A549 (cell line): ENCODE results near the gene ETV1.

Source experiments
- CBX2 ChIP-seq: fragments of 200-600 bp; sonication (generic); IDR thresholded peaks from 2 replicates; pipeline ENCODE4 v1.6.1; 2016; ENCODE audit warnings: low read depth, mild to moderate bottlenecking, borderline replicate concordance
- CHD2 ChIP-seq: fragments of 150-350 bp; IDR thresholded peaks from 2 replicates; pipeline ENCODE4 v1.6.1; 2014; ENCODE audit warnings: low read length; ENCODE audit not compliant: partially characterized antibody
- CTCF ChIP-seq: fragments of >200 bp; sonication (Bioruptor Twin); formaldehyde crosslinking; IDR thresholded peaks from 3 replicates; pipeline ENCODE4 v1.5.1; 2016
- ESRRA ChIP-seq: fragments of 150-350 bp; IDR thresholded peaks from 2 replicates; pipeline ENCODE4 v1.6.1; 2014; ENCODE audit warnings: mild to moderate bottlenecking, low read length, borderline replicate concordance
- HOXA7 ChIP-seq: fragments of 250-450 bp; sonication (Bioruptor Pico); IDR thresholded peaks from 2 replicates; pipeline ENCODE4 v1.5.0; 2020; ENCODE audit warnings: mild to moderate bottlenecking, moderate library complexity
- JUNB ChIP-seq: fragments of >200 bp; sonication (Bioruptor Twin); formaldehyde crosslinking; IDR thresholded peaks from 2 replicates; pipeline ENCODE4 v1.6.1; 2016
- KDM5A ChIP-seq: fragments of 200-600 bp; sonication (generic); IDR thresholded peaks from 2 replicates; pipeline ENCODE4 v1.6.1; 2016; ENCODE audit warnings: antibody characterized with exemption, mild to moderate bottlenecking
- MYC ChIP-seq: IDR thresholded peaks from 2 replicates; pipeline ENCODE4 v1.6.1; 2012; ENCODE audit warnings: mild to moderate bottlenecking, inconsistent platforms, low read length, improper control_type of control experiment, borderline replicate concordance
- NR3C1 ChIP-seq: fragments of >200 bp; sonication (Bioruptor Twin); formaldehyde crosslinking; IDR thresholded peaks from 3 replicates; pipeline ENCODE4 v1.6.1; 2017
- POLR2A ChIP-seq: IDR thresholded peaks from 2 replicates; pipeline ENCODE4 v1.6.1; 2012; ENCODE audit warnings: mild to moderate bottlenecking, low read length
- POLR2AphosphoS2 ChIP-seq: conservative IDR thresholded peaks from 2 replicates; pipeline ENCODE4 v1.6.1; 2012; ENCODE audit warnings: low read length, improper control_type of control experiment, inconsistent platforms
- RFX5 ChIP-seq: fragments of 450-650 bp; IDR thresholded peaks from 2 replicates; pipeline ENCODE4 v1.7.1; 2014; ENCODE audit warnings: antibody characterized with exemption, mild to moderate bottlenecking, moderate library complexity
- SMC3 ChIP-seq: fragments of >200 bp; sonication (Bioruptor Twin); formaldehyde crosslinking; IDR thresholded peaks from 3 replicates; pipeline ENCODE4 v1.6.1; 2018; ENCODE audit warnings: inconsistent platforms
- TF ChIP-seq, protein P1 (sequence below): IDR thresholded peaks from 2 replicates; pipeline ENCODE4 v1.6.1; 2012; ENCODE audit warnings: low read depth, borderline replicate concordance

DNA sequence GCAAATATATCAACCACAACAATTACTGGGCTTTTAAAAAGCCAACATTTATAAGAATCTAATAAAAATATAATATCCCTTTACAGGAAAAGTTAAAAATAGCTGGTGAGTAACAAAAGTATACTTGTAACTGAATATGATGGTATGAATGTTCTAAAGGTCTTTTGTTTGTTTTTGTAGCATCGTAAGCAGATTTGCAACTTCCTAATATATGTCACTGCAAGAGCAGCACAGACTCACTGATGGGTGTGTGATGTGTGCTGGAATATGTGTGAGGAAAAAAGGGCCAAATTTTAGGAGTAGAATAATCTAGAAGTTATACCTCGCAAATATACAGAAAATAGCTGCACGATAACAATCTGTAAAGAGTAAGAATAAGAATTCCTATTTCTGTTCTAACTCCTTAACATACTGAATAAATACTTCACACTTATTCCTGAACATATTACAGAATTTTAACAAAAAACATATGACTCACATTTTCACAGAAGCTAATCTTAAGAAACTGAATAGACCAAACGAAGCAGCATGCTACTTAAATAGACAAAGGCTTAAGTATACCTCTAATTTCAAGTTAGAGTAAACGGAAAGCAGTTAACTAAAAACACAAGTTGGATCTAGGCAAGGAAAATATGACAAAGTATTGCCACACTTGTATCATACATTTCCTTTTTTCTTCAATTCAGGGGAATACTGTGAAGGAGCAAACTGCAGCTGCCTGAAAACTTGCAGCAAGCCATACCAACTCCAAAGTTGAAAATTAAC is 9.6 kb downstream of the ETV1 start:
- TF ChIP-seq POLR2A, result no peak
- no peak for TF ChIP-seq NR3C1
- TF ChIP-seq RFX5, result no peak
- TF ChIP-seq CBX2, result no peak
- no peak for TF ChIP-seq CTCF
- TF ChIP-seq HOXA7 (CRISPR knock-in tag), result no peak
- TF ChIP-seq KDM5A, result no peak
- TF ChIP-seq, protein P1, sequence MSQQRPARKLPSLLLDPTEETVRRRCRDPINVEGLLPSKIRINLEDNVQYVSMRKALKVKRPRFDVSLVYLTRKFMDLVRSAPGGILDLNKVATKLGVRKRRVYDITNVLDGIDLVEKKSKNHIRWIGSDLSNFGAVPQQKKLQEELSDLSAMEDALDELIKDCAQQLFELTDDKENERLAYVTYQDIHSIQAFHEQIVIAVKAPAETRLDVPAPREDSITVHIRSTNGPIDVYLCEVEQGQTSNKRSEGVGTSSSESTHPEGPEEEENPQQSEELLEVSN, result no peak
- TF ChIP-seq SMC3, result no peak
- TF ChIP-seq CHD2, result no peak
- no peak for TF ChIP-seq JUNB
- TF ChIP-seq POLR2AphosphoS2, result no peak
- TF ChIP-seq ESRRA, result no peak
- no peak for TF ChIP-seq MYC
